HepG2 (cell line): Measurements from ENCODE around the gene SRBD1. TPM values are rescaled to one million over a fixed set of nuclear protein-coding genes. Genes with fewer than 3 reads are reported as not detected.

Source experiments
- ATAC-seq: fragments of 200-7000 bp; cut with Tn5 transposase; 3 replicates; pipeline ENCODE4 v1.9.1; 2020; ENCODE audit warnings: mild to moderate bottlenecking, moderate library complexity
- BruUV-seq: library from RNA; stranded (reverse); fragments of 400-500 nt; replicated peaks from 2 replicates; lab custom pipeline; 2021; lab: Mats Ljungman, UMichigan
- CTCF ChIA-PET: fragments of 300-600 bp; formaldehyde crosslinking; extraction: SDS; loops from one replicate; lab custom pipeline; 2021; ENCODE audit warnings: low total read pairs, inconsistent platforms, low intra/inter-chr PET ratio; lab: Yijun Ruan, JAX
- POLR2A ChIA-PET: fragments of 350-600 bp; sonication (Branson Sonifier 250); formaldehyde crosslinking; loops from one replicate; lab custom pipeline; 2020; ENCODE audit warnings: antibody characterized with exemption, inconsistent platforms; lab: Yijun Ruan, JAX
- DNase-seq: peaks from one replicate; pipeline ENCODE4 v3.0.0-alpha.2; 2015; ENCODE audit warnings: low spot score
- FAIRE-seq: peaks from 3 replicates; lab custom pipeline; 2011; peaks lifted over from hg19 to GRCh38; lab: Jason Lieb, UNC
- H2AFZ ChIP-seq: one replicate; pipeline ENCODE4 v1.6.1; 2011; ENCODE audit warnings: low read length, inconsistent platforms
- H3K27ac ChIP-seq: fragments of 300-600 bp; 3 replicates; pipeline ENCODE4 v1.8.0; 2011; ENCODE audit warnings: mixed run types, mild to moderate bottlenecking, mixed read lengths, low read length, inconsistent platforms; ENCODE audit not compliant: insufficient read depth; ENCODE audit errors: extremely low read length
- H3K27me3 ChIP-seq, 2 experiments: fragments of 200-600 bp in 1 of 2; 2 replicates in 1 of 2; 3 replicates in 1 of 2; pipeline versions ENCODE4 v1.6.0 to v1.8.0; 2011; ENCODE audit warnings: low read length in 2 of 2, mild to moderate bottlenecking in 2 of 2, moderate library complexity in 2 of 2, inconsistent platforms in 1 of 2; ENCODE audit not compliant: insufficient read depth in 2 of 2, control insufficient read depth in 1 of 2
- H3K36me3 ChIP-seq, 2 experiments: fragments of 200-600 bp in 1 of 2; replicated peaks in 1 of 2; 2 replicates in 1 of 2; 3 replicates in 1 of 2; pipeline versions ENCODE4 v1.5.1 to v1.8.0; 2011; ENCODE audit warnings: low read length in 2 of 2, inconsistent platforms in 1 of 2; ENCODE audit not compliant: insufficient read depth in 2 of 2, control insufficient read depth in 1 of 2
- H3K4me1 ChIP-seq: 2 replicates; pipeline ENCODE4 v1.5.1; 2012; ENCODE audit warnings: low read length, inconsistent platforms; ENCODE audit not compliant: insufficient read depth
- H3K4me2 ChIP-seq: 2 replicates; pipeline ENCODE4 v1.6.0; 2011; ENCODE audit warnings: low read depth, low read length, inconsistent platforms
- H3K4me3 ChIP-seq, 3 experiments: fragments of 200-600 bp in 1 of 3; sonication (generic), shearing (Covaris generic) in 1 of 3; replicated peaks in 1 of 3; 2 replicates each; pipeline ENCODE4 v1.5.1; 2011 to 2016; ENCODE audit warnings: low read length in 3 of 3, inconsistent platforms in 2 of 3, low read depth in 2 of 3, mild to moderate bottlenecking in 2 of 3, control low read depth in 1 of 3, mixed read lengths in 1 of 3; ENCODE audit not compliant: insufficient read depth in 1 of 3
- H3K79me2 ChIP-seq: one replicate; pipeline ENCODE4 v1.6.1; 2011; ENCODE audit warnings: low read length, inconsistent platforms; ENCODE audit not compliant: insufficient read depth
- H3K9ac ChIP-seq: 2 replicates; pipeline ENCODE4 v1.6.0; 2011; ENCODE audit warnings: mild to moderate bottlenecking, low read depth, low read length, inconsistent platforms; ENCODE audit not compliant: insufficient read depth
- H3K9me3 ChIP-seq: 2 replicates; pipeline ENCODE4 v1.5.1; 2012; ENCODE audit warnings: mild to moderate bottlenecking, low read length
- H4K20me1 ChIP-seq: 2 replicates; pipeline ENCODE4 v1.6.0; 2011; ENCODE audit warnings: inconsistent platforms, mild to moderate bottlenecking, low read length, moderate library complexity; ENCODE audit not compliant: insufficient read depth
- DBP ChIP-seq: sonication (generic); formaldehyde crosslinking; IDR thresholded peaks from 2 replicates; pipeline ENCODE4 v1.4.0; 2020; ENCODE audit warnings: missing genetic modification reagents; ENCODE audit errors: not compliant biosample characterization
- DNMT1 ChIP-seq: sonication (generic); formaldehyde crosslinking; IDR thresholded peaks from 2 replicates; pipeline ENCODE4 v1.5.1; 2020; ENCODE audit warnings: mild to moderate bottlenecking, missing genetic modification reagents
- ETV6 ChIP-seq: sonication (generic); formaldehyde crosslinking; conservative IDR thresholded peaks from 2 replicates; pipeline ENCODE4 v1.4.0; 2020; ENCODE audit warnings: missing genetic modification reagents
- IRF9 ChIP-seq: sonication (generic); formaldehyde crosslinking; IDR thresholded peaks from 2 replicates; pipeline ENCODE4 v1.8.0; 2022; ENCODE audit warnings: missing genetic modification reagents, mild to moderate bottlenecking, borderline replicate concordance
- KDM3A ChIP-seq: IDR thresholded peaks from 2 replicates; pipeline ENCODE4 v1.6.1; 2018; ENCODE audit warnings: low read depth, missing compliant biosample characterization
- NFYC ChIP-seq: IDR thresholded peaks from 2 replicates; pipeline ENCODE4 v1.6.1; 2016; ENCODE audit warnings: missing genetic modification reagents, missing compliant biosample characterization
- RNF219 ChIP-seq: sonication (generic); formaldehyde crosslinking; IDR thresholded peaks from 2 replicates; pipeline ENCODE4 v1.5.0; 2020; ENCODE audit warnings: mild to moderate bottlenecking, missing genetic modification reagents
- SCMH1 ChIP-seq: sonication (generic); formaldehyde crosslinking; IDR thresholded peaks from 2 replicates; pipeline ENCODE4 v1.9.0; 2021; ENCODE audit warnings: missing genetic modification reagents, mild to moderate bottlenecking, borderline replicate concordance
- SP5 ChIP-seq: IDR thresholded peaks from 2 replicates; pipeline ENCODE4 v1.6.1; 2016; ENCODE audit warnings: low read depth, borderline replicate concordance
- ZBTB2 ChIP-seq: sonication (generic); formaldehyde crosslinking; IDR thresholded peaks from 2 replicates; pipeline ENCODE4 v1.8.0; 2022; ENCODE audit warnings: low read depth, missing genetic modification reagents
- ZHX1 ChIP-seq: sonication (generic); formaldehyde crosslinking; IDR thresholded peaks from 2 replicates; pipeline ENCODE4 v1.8.1; 2022; ENCODE audit warnings: low read depth, mild to moderate bottlenecking, missing genetic modification reagents
- ZIK1 ChIP-seq: sonication (generic); formaldehyde crosslinking; IDR thresholded peaks from 2 replicates; pipeline ENCODE4 v1.5.0; 2020; ENCODE audit warnings: mild to moderate bottlenecking, low read depth, missing genetic modification reagents, borderline replicate concordance
- ZNF30 ChIP-seq: sonication (generic); formaldehyde crosslinking; IDR thresholded peaks from 2 replicates; pipeline ENCODE4 v1.5.0; 2020; ENCODE audit warnings: mild to moderate bottlenecking, missing genetic modification reagents
- ZNF567 ChIP-seq: sonication (generic); formaldehyde crosslinking; IDR thresholded peaks from 2 replicates; pipeline ENCODE4 v1.8.1; 2023; ENCODE audit warnings: mild to moderate bottlenecking, missing genetic modification reagents, borderline replicate concordance
- ZNF672 ChIP-seq: sonication (generic); formaldehyde crosslinking; IDR thresholded peaks from 2 replicates; pipeline ENCODE4 v1.8.1; 2022; ENCODE audit warnings: missing genetic modification reagents
- WGBS: methylation state at CpG from one replicate; pipeline ENCODE4 v1.1.6; 2017; ENCODE audit warnings: low lambda C conversion rate; 5-methylcytosine and 5-hydroxymethylcytosine counted together
- in situ Hi-C: cut with HindIII; loops from 2 replicates; pipeline ENCODE4 v1.10.0; 2017; ENCODE audit warnings: low pct_unique_long_range_greater_than_20kb; ENCODE audit not compliant: extremely low pct_ligation_motif_present
- intact Hi-C: fragments of 100-400 bp; cut with micrococcal nuclease; formaldehyde crosslinking; loops from one replicate; pipeline ENCODE4 v1.10.0; 2022; ENCODE audit not compliant: unreplicated experiment
- polyA plus RNA-seq, 8 experiments: library from polyadenylated mRNA; depleted of rRNA in 3 of 8; stranded (reverse) in 7 of 8; unstranded in 1 of 8; fragments of >200 nt; fragmentation: Illumina TruSeq in 4 of 8; extraction: Trizol in 4 of 8; gene quantifications; 2 replicates each; pipeline versions ENCODE4 v1.2.1 to v1.2.3, GENCODE V29; 2011 to 2016; ENCODE audit warnings: low read depth in 4 of 8, missing spikeins in 1 of 8, mixed read lengths in 1 of 8; ENCODE audit not compliant: insufficient read depth in 1 of 8
- total RNA-seq, 5 experiments: library from RNA; depleted of rRNA; stranded (reverse); fragments of >200 nt; fragmentation: Illumina TruSeq; extraction: Trizol; gene quantifications; 2 replicates each; pipeline ENCODE4 v1.2.3, GENCODE V29; 2016; ENCODE audit warnings: low read depth in 1 of 5

SRBD1 gene
- total and polyA plus RNA-seq, 2 of the 13 experiments (the other 11 are each of a cell fraction or from before 2014, with no cell fraction given) = 3.2 to 23.9 TPM

- FAIRE-seq (no peak), ATAC-seq (no peak), DNase-seq (no peak)
- Histone ChIP-seq H3K79me2 (no peaks in the 10 kb centered on the region), H3K27ac (no peak overlapping the region), H3K4me1 (peaks cover 10% of the 10 kb centered on the region; the same call in 1 of the 2 replicates), H2AFZ (no peak overlapping the region), H4K20me1 (no peaks in the 10 kb centered on the region), H3K9ac (no peak overlapping the region), H3K27me3 (no peaks in the 10 kb centered on the region), H3K4me2 (no peak overlapping the region), H3K36me3 (no peaks in the 10 kb centered on the region; a peak in 2 of 5 replicates), H3K9me3 (no peaks in the 10 kb centered on the region), H3K4me3 (no peak overlapping the region)
- 96% methylated on average over 3 of the region's 3 CpGs for WGBS
- intact Hi-C loops (no loop called here), in situ Hi-C loops (no loop called here)
- no peak for TF ChIP-seq ZNF672 (CRISPR knock-in tag)
- TF ChIP-seq ETV6 (CRISPR knock-in tag) = no peak
- TF ChIP-seq KDM3A = no peak
- no peak for TF ChIP-seq IRF9
- no peak for TF ChIP-seq ZNF30 (CRISPR knock-in tag)
- TF ChIP-seq ZNF567 (CRISPR knock-in tag) = no peak
- TF ChIP-seq SCMH1 (CRISPR knock-in tag) = no peak
- no peak for TF ChIP-seq ZIK1 (CRISPR knock-in tag)
- no peak for TF ChIP-seq DNMT1 (CRISPR knock-in tag)
- no peak for TF ChIP-seq NFYC (CRISPR knock-in tag)
- TF ChIP-seq ZHX1 (CRISPR knock-in tag) = no peak
- no peak for TF ChIP-seq SP5 (CRISPR knock-in tag)
- TF ChIP-seq RNF219 = no peak
- TF ChIP-seq ZBTB2 (CRISPR knock-in tag) = no peak
- no peak for TF ChIP-seq DBP (CRISPR knock-in tag)
- POLR2A ChIA-PET = no interaction called here
- CTCF ChIA-PET = no interaction called here
- no TSS peak for BruUV-seq
Measured at GRCh38 chr2:45438872-45439665, 172.0 kb downstream of the SRBD1 start.
